ENCODE data around the gene CTTNBP2NL.
"Not testable (repeated sequence)": the region's sequence is repeated elsewhere in the genome, so short reads cannot be mapped to it uniquely, and the experiment has no call there.

Gene CTTNBP2NL

DNA sequence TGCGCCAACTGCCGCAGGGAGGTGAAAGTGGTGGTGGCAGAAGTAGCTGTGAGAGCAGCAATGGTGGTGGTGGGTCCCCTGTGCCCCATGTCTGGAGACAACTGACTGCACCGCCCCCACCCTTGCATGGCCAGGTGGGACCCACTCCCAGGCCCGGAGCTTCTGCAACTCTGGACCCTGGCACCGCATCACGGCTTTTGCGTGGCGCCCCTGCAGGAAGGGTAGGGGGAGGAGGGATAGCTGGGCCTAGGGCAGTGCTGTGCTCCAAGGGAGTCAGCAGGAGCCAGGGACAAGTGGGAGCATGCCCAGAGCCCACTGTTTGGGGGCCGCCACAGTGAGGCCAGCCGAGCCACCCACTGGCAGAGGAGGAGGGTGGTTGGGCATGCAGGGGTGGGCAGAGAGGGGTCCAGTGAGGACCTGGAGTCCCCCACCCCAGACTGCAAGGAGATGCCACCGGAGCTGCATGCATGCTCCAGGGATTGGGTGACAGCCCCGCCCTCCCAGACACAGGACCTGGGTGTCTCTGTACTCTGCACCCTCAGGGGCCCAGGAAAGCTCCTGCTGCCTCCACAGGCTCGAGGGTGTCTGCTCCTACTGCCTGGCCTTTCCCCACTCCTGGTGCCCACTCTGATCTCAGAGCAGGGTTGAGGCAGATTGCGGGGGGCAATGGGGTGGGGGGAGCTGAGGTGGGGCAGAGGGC is 9.8 kb upstream of the CTTNBP2NL start:
- no peak for DNase-seq (ENCODE audit: low read depth in 2 of 2)

DNA sequence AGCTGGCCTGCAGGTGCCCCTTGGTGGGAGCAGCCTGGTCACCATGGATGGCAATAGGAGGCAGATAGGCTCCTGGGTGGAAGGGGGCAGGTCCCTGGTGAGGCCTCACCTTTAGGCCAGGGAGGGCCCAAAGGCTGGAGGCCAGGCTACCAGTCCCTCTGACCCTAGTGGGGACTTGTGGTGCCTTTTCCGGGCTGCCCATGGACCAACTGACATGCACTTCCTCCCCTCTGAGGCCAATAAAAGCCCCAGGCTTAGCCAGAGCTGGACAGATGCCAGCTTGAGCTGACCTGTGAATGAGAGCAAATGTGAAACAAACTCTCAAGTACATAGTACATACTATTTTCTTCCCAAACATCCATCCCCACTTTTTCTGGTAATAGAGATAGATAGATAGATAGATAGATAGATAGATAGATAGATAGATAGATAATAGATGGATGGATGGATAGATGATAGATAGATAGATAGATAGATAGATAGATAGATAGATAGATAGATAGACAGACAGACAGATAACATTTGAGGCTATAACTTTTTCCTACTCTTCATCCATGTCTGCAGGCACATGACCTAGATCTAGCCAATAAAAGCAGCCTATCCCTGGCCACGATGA is 9.2 kb upstream of the CTTNBP2NL start:
- no peak for DNase-seq (ENCODE audit: low read depth in 2 of 2)

DNA sequence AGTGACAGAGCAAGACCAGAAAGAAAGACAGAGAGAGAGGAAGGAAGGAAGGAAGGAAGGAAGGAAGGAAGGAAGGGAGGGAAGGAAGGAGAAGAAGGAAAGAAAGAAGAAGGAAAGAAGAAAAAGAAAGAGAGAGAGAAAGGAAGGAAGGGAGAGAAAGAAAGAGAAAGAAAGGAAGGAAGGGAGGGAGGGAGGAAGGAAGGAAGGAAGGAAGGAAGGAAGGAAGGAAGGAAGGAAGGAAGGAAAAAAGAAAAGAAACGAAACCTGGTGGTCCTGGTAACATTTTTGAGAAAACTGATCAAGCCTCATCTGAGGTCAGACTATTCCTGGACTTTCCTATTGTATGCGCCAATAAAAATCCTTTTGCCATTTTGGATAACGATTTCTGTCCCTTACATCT is 8.2 kb upstream of the CTTNBP2NL start:
- no peak for DNase-seq (ENCODE audit: low read depth in 2 of 2)

DNA sequence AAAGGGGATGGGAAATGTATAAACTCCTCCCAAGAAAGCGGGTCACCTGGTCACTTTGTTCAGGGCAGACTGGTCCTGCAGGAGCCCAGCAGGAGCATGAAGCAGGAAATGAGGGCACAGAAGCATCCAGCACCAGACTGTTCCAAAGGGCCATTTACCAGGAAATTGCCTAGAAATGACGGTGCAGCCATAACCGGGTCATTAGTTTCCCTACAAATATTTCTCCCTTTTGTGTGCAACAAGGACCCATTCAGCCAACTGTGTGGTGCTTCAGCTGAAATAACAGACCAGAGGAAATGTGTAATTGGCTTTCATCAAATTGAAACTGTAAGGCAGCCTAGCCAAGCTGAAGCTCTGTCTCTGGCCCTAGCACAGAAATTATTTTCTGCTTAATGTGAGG is 7.6 kb upstream of the CTTNBP2NL start:
- DNase-seq (ENCODE audit: low read depth in 2 of 2): no peak

DNA sequence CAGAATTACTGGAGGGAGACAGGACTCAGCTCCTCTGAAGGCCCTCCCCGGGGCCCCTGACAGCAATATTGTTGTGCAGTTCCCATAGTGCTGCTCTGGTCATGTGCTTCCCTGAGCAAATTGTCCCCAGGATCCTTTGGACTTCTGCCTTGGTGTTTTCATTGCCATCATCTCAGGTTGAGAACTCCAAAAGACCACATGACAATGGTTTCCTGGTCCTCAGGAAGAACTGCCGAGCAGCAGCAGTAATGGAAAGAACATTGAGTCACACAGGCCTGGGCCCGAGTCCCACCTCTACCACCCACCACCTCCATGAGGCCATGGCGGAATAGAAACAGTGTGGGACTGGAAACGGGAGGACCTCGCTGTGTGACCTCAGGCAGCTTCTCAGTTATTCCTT is 6.3 kb upstream of the CTTNBP2NL start:
- no peak for DNase-seq (ENCODE audit: low read depth in 2 of 2)

DNA sequence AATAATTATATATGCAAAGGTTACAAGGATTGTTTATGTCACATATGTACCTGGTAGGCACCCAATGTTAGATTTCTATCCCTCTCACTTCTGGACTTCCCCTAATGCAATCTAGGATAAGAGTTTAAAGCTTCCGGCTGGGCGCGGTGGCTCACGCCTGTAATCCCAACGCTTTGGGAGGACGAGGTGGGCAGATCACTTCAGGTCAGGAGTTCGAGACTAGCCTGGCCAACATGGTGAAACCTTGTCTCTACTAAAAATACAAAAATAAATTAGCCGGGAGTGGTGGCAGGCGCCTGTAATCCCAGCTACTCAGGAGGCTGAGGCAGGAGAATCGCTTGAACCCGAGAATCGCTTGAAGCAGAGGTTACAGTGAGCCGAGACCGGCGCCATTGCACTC is 5.7 kb upstream of the CTTNBP2NL start:
- DNase-seq (ENCODE audit: low read depth in 2 of 2): not testable (repeated sequence)

DNA sequence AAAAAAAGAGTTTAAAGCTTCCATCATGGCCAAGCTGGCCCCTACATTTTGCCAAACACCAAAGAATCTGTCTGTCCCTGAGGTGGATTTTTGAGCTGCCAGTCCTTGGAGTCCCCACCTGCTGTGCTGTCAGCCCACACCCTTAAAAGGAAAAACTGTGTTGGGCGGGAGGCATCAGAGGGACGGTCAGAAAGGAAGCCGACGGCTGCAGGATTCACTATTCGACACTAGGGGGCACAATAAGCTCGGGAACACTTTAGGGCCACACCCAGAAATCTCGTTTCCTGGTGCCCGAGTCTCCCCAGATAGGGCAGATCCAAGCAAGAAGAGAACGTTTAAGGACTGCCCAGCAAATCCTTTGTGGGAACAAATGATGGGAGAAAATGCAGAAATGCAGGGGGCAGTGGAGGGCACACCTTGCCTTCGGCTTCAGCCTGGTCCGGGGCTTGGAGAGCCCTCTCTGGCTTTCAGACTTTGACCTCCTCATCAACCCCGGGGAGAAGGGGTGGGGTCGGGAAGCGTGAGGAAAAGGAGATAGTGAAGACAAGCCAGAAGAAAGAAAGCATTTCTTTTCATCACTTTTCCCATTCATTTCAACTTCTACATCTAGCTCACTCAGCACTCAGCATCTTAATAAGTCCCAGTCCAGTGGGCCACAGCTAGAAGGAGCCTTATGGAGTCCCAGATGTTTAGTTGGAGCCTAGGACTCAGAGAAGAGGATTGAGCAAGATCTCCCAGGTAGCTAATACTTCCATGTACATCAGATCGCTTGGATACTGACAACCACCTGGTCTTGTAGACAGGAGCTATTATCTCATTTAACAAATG is 5.0 kb upstream of the CTTNBP2NL start:
- DNase-seq (ENCODE audit: low read depth in 2 of 2): peak; percentile 57 to 66

DNA sequence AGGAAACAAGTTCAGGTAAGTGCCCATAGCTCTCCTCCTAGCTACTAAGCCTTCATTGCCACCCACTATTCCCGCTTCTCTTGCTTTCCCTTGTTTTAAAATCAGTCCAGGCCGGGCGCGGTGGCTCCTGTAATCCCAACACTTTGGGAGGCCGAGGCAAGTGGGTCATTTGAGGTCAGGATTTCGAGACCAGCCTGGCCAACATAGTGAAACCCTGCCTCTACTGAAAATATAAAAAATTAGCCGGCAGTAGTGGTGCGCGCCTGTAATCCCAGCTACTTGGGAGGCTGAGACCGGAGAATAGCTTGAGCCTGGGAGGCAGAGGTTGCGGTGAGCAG is 4.4 kb upstream of the CTTNBP2NL start:
- DNase-seq (ENCODE audit: low read depth in 2 of 2): no peak

DNA sequence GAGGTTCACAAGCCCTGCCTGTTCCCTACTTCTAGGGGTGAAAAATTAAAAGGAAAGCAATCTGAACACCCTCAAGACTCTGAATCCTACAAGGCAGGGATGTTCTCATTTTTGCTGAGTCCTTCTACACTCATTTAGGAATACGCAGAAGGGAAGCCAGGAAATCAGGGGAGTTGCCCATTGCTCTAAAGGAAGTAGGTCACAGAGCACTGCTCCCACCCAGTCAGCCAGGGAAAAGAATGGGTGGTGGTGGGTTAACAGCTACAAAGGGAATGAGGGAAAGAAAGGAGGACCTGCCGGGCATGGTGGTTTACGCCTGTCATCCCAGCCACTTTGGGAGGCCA is 2.4 kb upstream of the CTTNBP2NL start:
- DNase-seq (ENCODE audit: low read depth in 2 of 2): no peak

DNA sequence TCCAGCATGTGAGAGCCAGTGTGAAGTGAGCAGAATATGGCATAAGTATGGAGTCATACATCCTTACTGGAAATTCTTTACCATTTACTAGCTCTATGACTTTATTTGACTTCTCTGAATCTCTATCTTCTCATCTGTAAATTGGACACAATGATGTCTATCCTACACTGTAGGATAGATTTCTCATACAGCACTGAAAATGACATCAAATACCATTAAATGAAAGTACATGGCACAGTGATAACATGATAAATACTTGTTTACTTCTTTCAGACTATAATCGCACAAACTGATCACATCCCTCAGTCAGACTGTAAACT is 1.3 kb upstream of the CTTNBP2NL start:
- DNase-seq (ENCODE audit: low read depth in 2 of 2): no peak

DNA sequence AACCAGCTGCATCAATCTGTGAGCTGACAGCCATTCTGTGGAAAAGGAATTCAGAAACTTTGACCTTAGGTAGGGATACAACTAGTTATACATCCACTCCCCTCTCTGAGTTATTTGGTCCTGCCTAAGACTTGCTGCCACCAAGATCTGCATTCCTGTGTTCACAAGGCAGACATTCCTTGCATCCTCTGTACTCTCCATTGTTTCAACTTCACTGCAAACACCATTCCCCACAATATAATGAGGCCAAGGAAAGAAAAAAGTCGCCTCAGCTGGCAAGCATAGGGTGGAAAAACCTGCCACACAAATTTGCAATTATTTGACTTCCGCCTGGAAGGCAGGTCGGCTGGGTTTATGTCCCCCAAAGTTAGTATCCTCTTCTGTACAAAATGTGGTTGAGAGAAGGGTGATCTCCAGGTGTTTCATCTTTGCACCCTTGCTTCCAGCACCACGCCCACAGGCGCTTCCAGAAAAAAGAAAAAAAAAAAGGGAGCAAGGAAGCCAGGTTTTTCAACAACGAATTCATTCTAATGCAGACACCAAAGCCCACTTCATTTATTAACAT is 676 bp upstream of the CTTNBP2NL start:
- DNase-seq (ENCODE audit: low read depth in 2 of 2): no peak

DNA sequence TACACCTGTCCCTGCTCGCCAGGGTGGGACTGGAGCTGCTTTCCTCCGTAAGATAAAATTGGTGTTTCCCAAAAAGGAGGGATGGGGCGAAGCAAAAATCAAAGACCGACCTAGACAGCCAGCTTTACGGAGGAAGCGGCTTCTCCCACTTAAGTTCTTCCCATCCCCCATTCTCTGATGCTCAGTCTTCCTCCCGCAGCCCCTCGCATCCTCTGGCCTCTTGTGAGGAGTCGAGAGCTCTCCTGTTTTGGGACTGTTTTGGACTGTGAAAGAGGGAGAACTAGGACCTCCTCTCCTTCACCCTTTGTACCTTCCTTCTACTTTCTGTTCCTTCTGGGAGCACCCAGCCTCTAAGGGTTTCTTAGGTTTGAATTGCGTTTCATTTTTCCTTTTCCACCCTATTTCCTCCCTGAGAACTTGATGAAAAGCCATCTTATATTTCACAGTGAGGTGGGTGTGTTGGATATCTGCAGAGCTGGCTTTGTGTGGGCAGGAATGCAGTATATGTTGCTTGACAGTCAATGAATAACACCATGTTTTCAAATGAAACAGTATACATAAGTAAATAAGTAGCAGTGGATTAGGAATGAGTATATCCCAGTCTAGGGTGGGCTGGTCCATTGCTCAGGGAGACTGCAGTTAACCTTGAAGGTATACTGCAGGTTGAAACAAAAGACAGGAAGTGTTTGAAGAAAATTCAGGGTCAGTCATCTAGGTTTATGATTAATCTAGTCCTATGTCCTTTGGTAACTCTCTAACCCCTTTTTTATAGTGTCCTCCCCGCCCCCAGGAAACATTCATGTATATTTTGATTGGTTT is 848 bp downstream of the CTTNBP2NL start:
- no peak for DNase-seq (ENCODE audit: low read depth in 2 of 2)

DNA sequence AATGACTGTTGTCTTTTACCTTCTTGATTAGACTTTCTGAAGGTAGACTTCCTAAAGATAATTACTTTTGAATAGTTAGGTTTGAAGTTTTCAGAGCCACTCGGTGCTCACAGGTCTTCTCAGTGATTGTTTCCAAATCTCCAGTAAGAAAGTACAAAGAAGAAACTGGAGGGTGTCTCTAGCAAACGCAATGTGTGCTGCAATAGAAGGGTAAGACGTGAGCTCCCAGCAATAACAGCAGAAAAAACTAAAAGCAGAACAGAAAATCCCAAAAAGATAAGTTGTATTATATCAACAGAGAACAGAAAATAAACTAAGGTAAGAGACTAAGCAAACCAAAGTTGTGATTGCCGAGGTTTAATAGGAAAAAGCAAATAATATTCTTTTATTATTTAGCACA is 1.8 kb downstream of the CTTNBP2NL start:
- no peak for DNase-seq (ENCODE audit: low read depth in 2 of 2)

DNA sequence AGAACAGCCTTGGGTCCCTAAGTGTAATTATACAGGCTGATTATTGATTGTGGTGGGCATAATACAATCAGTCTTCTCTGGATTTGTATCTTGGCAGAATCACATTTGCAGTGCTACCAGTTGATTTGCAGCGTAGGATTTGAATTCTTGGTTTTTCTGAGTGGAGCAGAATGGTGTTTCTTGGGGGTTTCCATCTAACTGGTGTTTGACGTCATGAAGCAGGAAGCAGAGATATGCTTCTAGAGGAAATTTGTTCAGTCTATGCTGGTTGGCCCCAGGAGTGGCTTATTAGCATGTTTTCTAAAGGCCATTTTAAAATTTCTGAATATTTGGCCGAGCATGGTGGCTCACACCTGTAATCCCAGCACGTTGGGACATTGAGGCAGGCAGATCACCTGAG is 3.4 kb downstream of the CTTNBP2NL start:
- no peak for DNase-seq (ENCODE audit: low read depth in 2 of 2)

DNA sequence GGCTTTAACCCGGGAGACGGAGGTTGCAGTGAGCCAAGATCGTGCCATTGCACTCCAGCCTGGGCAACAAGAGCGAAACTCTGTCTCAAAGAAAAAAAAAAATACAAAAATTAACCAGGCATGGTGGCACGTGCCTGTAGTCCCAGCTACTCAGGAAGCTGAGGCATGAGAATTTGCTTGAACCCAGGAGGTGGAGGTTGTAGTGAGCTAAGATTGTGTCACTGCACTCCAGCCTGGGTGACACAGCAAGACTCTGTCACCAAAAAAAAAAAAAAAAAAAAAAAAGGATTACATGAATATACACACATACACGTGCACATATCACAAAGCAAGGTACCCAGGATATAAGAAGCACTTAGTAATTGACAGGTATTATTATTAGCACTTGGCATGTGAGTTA is 4.7 kb downstream of the CTTNBP2NL start:
- not testable (repeated sequence) for DNase-seq (ENCODE audit: low read depth in 2 of 2)

DNA sequence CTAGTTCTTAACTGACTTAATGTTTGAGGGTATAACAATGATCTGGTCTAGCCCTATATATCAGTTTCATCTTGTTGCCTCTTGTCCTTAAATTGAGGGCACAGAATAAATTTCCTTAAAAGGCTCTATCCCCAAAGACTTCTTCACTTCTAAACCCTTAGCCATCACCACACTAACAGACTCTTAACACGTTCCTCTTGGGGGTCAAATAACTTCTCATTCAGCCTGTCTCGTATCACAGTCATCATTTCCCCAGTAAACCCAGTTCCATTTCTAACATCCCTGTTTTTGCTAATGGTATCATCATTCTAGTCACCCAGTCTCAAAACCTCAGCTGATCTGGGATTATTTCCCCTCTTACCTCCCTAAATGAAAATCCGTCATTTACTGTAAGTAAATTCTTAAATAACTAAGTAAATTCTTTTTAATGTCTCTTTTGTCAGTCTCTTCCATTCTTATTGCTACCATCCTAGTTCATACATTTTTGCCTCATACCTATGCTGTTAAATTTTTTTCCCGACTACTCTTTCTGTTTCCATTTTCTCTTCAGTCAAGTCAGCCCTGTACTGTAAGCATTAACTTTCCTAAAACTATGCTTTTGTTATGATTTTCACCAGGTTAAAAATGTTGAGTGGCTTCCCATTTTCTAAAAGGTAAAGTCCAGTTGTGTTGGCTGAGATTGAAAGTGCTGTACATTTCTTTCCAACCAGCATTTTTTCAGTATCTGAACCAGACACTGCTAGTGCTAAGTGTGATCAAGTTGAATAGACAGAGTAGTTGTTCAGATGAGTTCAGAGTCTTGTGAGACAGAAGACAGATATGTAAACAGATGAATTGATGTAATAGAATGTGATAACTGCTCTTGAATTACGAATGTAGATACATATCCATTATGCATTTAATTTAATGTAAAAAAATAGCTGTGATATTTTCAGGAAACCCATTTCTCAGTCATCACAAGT is 6.9 kb downstream of the CTTNBP2NL start:
- DNase-seq (ENCODE audit: low read depth in 2 of 2): no peak

DNA sequence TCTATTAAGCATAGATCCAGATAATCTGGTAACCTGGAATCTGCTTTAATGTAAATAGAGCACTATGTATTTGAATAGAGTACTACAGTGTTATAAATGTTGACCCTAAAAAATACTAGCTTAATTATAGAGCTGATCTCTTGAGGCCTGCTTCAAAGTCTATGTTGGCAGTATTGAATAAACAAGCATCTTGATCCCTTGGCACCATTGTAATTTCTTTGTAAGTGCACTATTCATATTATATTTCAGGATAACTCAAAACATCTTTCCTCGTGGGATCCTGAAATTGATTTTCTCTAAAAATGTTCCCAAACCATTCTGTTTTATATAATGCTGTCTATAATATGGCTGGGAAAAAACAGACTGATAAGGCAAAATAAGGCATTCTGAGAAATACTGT is 10.8 kb downstream of the CTTNBP2NL start:
- DNase-seq (ENCODE audit: low read depth in 2 of 2): no peak

DNA sequence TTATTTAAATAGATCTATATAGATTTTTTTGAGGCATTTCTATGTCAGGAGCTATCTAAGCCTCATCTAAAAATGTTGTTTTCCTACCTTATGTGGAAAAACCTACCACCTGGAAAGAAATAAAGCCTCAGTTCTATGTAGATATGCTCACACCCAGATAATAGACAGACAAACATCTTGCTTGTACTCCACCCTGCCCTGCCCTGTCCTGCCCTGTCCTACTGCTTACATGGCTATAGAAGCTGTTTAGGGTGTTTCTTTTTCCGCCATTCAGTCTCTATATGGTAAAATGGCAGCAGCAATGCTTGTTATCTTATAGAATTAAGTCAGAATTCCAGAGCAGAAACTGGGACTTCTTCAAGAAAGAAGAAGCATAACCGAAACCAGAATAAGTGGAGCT is 13.4 kb downstream of the CTTNBP2NL start:
- no peak for DNase-seq (ENCODE audit: low read depth in 2 of 2)

DNA sequence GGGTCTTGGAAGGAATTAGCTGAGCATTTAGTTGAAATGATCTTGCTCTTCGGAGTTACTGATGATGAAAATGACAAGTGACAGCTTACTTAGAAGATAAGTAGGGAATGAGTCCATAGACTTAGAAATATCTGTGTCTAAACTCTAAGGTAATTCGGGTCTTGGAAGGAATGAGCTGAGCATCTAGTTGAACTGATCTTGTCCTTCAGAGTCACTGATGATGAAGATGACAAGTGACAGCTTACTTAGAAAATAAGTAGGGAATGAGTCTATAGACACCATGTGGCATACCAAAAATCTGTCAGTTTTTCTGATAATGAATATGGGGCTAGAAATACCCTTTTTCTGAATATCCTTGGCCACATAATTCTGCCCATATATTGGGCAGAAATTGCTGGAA is 14.7 kb downstream of the CTTNBP2NL start:
- no peak for DNase-seq (ENCODE audit: low read depth in 2 of 2)

DNA sequence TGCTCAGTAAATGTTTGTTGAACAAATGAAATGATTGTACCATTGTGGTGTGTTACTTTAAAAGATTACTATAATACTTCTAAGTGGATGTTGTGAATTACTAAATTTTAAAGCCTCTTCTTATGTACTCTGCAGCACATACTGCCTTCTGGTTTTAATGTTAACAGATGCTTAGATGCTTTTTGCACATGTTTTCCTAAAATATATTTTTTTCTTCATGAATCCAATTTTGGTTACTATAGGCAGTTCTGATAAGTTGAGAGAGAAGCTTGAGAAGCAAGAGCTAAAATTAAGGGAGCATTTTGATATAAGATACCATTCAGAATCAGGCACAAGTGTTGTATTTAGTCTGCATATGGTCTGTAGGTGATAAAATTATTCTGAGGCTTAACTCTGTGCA is 21.3 kb downstream of the CTTNBP2NL start:
- no peak for DNase-seq (ENCODE audit: low read depth in 2 of 2)
